Cerebellar cortex (tissue), 1 donor: ENCODE measurements around the gene TP53RK.
A peak's percentile ranks its signal among the peaks of the same experiment; 100 is the strongest.
"Not testable (repeated sequence)": the region's sequence is repeated elsewhere in the genome, so short reads cannot be mapped to it uniquely, and the experiment has no call there.

Experiments
- DNase-seq: peaks from one replicate; pipeline ENCODE4 v3.0.0-alpha.2; 2015; ENCODE audit warnings: low spot score

Gene TP53RK

DNA sequence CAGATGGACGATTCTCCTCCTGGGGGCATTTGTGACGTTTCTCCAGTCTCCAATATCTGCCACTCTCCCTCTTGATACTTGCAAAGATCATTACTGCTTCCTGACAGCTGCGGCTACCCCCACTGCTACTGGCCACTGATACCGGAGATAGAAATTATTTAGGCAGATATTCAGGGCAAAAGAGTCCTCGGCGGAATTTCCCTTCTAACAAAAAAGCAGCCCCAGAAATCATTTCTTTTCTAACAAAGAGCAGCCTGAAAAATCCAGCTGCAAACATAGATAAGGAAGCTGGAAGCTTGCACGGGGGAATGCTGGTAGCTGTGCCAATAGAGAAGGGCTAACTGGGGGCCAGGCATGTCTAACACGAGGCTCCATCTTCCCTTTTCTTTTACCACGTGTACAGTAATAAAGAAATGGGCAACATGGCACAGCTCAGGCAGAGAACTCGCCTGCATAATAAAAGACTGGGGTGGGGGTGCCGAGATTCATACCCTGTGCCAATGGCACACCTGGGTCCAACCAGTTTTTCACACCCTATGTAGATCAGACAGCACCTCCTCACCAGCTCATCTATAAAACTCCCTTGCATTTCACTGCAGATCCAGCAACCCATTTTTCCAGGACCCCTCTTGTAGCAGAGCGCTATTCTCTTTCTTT lies 6.1 kb downstream of the TP53RK start:
- no peak for DNase-seq

DNA sequence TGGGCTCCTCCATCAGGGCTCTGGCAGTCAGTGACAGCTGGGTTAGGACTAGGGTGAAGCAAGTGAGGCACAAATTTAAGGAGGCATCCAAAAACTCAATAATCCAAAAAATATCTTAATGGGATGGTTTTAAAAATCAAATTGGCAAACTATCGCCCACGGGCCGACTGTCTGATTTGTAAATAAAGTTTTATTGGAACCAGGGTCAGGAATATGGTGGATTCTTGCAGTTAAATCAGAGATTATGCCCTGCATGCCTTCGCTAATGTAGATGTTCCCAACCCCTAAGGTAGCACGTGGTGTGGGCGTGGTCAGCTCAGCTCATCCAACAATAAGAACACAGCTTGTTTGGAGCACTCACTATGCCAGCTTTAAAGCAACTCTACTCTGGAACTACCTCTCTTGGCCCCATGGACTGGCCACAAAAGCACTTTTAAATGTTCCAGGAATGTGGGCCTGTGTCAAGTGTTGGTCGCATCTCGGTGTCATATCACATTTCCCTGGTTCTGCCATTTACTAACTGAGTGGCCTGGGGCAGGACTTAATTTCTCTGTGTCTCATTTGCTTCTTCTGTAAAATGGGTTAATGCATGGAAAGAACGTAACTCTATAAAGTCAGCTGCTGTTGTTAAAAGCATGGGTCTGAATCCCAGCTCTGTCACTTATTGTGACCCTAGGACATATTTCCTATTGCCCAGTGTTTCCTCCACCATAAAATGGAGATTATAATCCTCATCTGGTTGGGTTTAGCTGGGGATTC lies 7.0 kb downstream of the TP53RK start:
- no peak for DNase-seq

DNA sequence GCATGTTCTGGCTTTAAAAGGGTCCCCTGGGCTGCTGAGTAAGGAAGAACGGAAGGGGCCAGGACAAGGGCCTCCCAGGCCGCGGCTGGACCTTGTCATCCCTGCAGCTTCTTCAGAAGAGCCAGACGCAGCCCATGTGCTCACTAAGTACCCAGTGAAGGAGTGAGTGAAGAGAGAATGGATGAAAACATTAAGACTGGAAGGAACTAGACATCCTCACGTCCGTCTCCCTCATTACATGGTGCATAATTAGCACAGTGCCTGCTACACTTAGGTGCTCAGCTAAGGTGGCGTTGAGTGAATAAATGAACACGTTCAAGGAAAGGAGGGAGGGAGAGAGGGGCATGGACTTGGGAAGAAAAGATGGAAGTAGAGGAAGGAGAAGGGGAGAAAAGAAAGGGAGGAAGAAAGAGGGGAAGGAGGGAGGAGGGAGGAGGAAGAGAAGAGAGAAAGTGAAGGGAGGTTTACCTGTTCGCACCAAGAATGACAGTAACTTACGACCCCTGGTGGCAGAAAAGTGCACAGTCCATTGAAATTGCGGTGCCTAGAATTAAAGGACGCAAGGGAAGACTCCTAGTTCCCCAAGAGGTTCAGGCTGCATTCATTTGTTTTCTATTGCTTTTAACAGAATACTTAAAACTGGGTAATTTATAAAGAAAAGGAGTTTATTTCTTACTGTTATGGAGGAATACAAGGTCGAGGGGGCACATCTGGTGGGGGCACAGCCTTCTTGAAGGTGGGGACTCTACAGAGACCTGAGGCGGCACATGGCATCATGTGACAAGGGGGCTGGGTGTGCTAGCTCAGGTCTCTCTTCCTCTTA lies 8.0 kb downstream of the TP53RK start:
- DNase-seq, result peak; percentile 82

DNA sequence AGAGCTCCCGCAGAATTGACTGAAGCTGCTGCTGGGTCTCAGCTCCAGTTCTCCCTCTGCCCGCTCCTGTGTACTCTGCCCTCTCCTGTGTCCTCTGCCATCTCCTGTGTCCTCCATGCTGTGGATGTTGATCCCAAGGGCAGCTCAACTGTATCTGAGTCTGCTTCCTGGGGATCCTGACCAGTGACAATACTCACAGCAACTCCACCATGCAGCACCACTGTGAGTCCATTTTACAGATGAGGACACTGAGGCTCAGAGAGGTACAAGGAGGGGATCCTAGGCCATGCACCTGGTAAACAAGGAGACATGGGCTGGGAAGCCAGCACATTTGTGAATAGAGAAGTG lies 8.6 kb downstream of the TP53RK start:
- no peak for DNase-seq

DNA sequence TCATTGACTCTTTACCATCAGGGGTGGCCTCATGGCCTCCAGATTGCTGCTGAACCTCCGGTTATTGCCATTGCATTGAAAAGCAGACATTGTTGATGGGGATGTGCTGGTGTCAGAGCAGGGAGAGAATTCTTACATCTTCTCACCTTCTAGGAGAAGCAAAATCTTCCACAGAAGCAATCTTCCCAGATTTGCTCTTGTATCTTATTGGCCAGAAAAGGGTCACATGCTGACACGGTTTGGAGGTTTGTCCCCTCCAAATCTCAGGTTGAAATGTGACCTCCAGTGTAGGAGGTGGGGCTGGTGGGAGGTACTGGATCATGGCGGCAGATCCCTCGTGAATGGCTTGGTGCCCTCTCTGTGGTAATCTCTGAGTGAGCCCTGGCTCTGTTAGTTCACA lies 10.7 kb downstream of the TP53RK start:
- DNase-seq, result no peak

DNA sequence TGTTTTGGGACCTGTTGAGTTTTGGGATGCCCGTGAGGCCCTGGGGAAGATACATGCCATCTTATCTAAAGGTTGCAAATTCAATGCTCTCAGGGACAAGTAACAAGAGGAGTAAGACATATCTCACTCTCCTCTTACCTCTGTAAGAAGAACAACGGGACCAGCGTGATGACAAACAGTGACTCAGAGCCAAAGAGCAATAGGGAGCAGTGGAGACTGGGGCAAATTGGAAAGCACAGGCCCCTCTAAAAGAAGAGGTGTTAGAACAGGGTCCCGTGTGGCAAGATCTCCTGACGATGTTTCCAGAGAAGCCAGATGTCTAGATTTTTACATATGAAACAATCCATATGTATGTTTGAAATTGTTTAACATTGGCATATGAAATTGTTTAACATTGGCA lies 11.6 kb downstream of the TP53RK start:
- no peak for DNase-seq

DNA sequence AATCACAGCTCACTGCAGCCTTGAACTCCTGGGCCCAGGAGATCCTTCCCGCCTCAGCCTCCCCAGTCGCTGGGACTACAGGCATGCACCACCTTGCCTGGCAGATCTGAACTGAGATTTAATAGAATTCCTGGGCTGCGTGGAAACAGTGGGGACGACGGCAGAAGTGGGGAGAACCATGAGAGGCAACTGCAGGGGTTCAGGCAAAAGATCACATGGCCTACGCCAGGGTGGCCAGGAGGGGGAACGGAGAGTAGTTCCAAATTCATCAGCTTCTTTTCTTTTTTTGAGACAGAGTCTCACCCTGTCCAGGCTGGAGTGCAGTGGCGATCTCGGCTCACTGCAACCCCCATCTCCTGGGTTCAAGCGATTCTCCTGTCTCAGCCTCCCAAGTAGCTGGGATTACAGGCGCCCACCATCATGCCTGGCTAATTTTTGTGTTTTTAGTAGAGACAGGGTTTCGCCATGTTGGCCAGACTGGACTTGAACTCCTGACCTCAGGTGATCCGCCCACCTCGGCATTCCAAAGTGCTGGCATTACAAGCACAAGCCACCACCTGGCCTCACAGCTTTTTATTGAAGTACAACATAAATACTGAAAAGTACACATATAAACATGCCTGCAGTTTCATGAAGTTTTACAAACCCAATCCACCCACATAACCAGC lies 12.5 kb downstream of the TP53RK start:
- DNase-seq, result not testable (repeated sequence)

- DNase-seq, result no peak
Measured at GRCh38 chr20:46674253-46675083, 14.8 kb downstream of the TP53RK start.

DNA sequence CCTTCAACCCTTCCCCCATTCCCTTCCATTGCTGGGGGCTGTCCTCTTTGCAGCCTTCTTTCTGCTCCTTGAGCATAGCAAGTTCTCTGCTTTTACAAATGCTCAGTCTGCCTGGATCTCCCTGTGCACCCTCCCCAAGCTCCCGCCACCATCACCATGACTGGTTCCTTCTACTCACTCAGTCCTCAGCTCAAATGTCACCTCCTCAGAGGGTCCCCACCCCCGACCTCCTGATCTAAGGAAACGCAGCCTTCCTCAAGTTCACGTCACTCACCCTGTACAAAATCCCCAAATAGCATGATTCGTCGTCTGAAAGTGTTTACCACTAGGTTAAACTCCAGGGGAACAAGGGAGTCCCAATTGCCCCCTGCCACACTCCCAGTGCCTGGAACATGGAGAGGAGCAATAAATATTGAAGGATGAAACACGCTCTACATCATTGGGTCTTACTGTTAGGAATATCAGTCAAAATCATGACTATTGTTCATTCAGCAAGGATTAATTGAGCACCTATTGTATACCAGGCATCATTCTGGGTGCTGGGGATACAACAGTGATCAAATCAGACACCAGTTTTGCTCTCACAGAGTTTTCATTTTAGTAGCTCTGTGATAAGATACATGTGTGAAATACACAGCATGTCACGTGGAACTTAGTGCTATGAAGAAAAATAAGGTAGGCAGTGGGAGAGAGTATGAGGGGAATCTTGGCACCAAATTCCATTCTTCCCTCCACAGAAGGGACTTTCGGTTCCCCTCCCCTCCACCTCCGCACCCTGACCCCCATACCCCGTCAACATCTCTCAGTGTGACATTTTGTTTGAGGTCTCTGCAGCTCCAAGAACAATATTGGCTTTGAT lies 15.6 kb downstream of the TP53RK start:
- DNase-seq, result no peak

GRCh38 chr20:46672543-46673148 lies 16.6 kb downstream of the TP53RK start:
- no peak for DNase-seq

- DNase-seq, result no peak
Measured at GRCh38 chr20:46671866-46672542, 17.2 kb downstream of the TP53RK start.

DNA sequence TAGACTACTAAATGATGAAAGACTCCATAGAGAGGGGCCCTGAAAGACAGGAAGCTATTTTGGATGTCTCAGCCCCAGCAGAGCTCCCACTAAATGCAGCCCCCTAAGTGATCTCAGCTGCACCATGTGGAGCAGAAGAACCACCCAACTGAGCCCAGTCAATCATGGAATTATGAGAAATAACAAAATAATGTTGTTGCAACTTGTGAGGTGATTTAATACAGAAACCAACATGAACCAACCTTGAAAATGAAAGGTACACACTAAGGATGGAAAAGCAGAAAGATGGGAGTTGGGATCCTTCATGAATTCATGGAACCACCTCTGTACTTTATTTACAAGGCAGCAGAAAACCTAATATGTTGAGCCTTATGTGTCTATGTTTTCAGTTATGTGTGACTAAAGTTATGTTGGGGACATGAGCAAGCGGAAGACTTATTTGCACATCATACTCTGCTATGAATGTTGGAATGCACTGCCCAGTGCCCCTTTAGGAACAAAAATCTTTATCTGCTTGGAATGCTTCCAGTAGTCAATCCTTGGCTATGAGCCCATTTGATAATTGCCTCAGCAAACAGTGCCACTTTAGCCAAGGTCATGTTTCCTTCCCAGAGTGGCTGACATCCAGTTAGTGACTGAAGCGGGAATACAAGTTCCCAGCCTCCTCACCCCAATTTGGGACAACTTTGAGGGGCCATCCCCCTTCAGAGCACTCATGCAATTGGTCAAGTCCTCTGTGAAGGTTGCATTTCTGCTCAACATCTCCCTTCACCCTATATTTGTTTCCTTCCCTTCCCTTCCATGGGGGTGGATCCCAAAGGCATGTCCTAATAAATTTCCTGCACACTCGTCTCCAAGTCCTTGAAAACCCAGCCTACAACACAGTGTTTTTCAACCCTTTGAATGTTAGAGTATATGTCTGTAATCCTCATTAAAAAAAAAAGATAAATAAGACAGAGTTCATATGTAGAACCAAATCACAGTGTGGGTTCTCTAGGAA lies 18.4 kb downstream of the TP53RK start:
- DNase-seq, result no peak

GRCh38 chr20:46670228-46670584 lies 19.0 kb downstream of the TP53RK start:
- no peak for DNase-seq

GRCh38 chr20:46666818-46667515 lies 22.3 kb downstream of the TP53RK start:
- no peak for DNase-seq

- no peak for DNase-seq
Measured at GRCh38 chr20:46666306-46666705, 22.9 kb downstream of the TP53RK start.

DNA sequence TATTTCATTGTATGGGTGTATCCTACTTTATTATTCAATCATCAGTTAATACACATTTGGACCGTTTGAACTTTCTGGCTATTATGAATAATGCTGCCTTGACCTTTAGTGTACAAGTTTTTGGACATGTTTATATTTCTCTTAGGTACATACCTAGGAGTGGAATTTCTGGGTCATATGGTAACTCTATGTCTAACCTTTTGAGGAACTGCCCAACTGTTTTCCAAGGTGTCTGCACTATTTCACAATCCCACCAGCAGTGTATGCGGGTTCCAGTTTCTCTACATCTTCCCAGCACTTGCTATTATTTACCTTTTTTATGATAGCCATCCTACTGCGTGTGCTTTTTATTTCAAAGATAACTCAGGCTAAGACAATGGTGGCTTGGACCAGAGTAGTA lies 23.6 kb downstream of the TP53RK start:
- no peak for DNase-seq

DNA sequence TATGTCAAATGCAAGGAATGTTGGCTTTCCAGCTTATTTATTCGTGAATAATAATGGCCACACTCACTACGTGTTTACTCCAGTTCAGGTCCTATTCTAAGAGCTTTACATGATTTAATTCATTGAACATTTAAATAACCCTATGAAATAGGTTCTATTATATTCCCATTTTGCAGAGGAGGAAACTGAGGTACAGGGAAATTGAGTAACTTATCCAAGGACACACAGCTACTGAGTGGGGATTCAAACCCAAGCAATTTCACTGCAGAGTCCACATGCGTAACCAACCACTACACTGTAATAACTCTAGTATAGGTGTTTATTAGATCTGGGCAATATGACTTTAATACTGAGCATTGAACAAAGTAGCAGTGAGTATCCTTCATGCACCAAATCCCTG lies 25.7 kb downstream of the TP53RK start:
- no peak for DNase-seq

DNA sequence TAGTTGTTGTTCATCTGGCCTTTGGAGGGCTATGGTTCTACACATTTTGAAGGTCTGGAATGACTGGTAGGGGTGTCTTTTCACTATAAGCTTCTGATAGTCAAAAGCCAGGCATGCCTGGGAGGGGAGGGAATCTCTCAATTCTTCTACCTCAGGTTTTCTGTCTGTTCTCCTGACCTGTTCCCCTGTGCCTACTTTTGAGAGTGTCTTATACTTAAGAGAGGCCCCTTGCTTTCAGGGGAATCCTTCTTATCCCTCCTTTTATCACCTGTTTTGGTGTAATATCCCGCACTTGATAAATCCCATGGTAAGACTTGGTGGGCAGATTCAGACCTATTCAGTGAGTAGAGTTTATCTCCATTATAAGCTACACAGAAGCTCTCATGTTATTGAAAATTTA lies 27.6 kb downstream of the TP53RK start:
- no peak for DNase-seq
